B cell (primary cell): ENCODE data around the gene IL1RL2. TPM values are rescaled to one million over a fixed set of nuclear protein-coding genes. Genes with fewer than 3 reads are reported as not detected.

Experiments used
- ATAC-seq: fragments of 200-7000 bp; cut with Tn5 transposase; one replicate; pipeline ENCODE4 v1.10.0; 2021; ENCODE audit warnings: low read depth, mild to moderate bottlenecking, moderate number of reproducible peaks, moderate library complexity
- CTCF ChIA-PET: fragments of 350-600 bp; sonication (Branson Sonifier 250); formaldehyde crosslinking; loops from one replicate; lab custom pipeline; 2021; ENCODE audit warnings: antibody characterized with exemption, inconsistent platforms; lab: Charles Lee
- POLR2A ChIA-PET: fragments of 350-600 bp; sonication (Branson Sonifier 250); formaldehyde crosslinking; loops from one replicate; lab custom pipeline; 2021; ENCODE audit warnings: antibody characterized with exemption; lab: Charles Lee
- DNase-seq: peaks from one replicate; pipeline ENCODE4 v3.0.0; 2013
- H2AFZ ChIP-seq: 2 replicates; pipeline ENCODE4 v1.6.1; 2012; ENCODE audit warnings: mild to moderate bottlenecking, low read depth, low read length; ENCODE audit not compliant: insufficient read depth, poor library complexity, severe bottlenecking
- H3K27ac ChIP-seq, 2 donors: 1 replicate in 1 of 2; 2 replicates in 1 of 2; pipeline ENCODE4 v1.5.1; 2012 to 2013; ENCODE audit warnings: low read length in 2 of 2, mild to moderate bottlenecking in 2 of 2, moderate library complexity in 1 of 2
- H3K27me3 ChIP-seq, 4 experiments: fragments of 200-600 bp in 1 of 4; sonication (generic) in 1 of 4; replicated peaks in 1 of 4; 1 replicate in 2 of 4; 2 replicates in 2 of 4; pipeline versions ENCODE4 v1.6.1 to v1.7.0; 2013 to 2016; ENCODE audit warnings: low read length in 3 of 4, mild to moderate bottlenecking in 2 of 4, mixed read lengths in 1 of 4, moderate library complexity in 1 of 4; ENCODE audit not compliant: insufficient read depth in 4 of 4, control insufficient read depth in 3 of 4; ENCODE audit errors: control extremely low read depth in 1 of 4
- H3K36me3 ChIP-seq, 2 experiments: replicated peaks in 1 of 2; 1 replicate in 1 of 2; 2 replicates in 1 of 2; pipeline versions ENCODE4 v1.6.1 to v1.7.1; 2013; ENCODE audit warnings: low read length in 1 of 2; ENCODE audit not compliant: insufficient read depth in 2 of 2, control insufficient read depth in 1 of 2; ENCODE audit errors: control extremely low read depth in 1 of 2, extremely low read depth in 1 of 2
- H3K4me1 ChIP-seq, 2 donors: fragments of 200-600 bp in 1 of 2; sonication (generic) in 1 of 2; 1 replicate in 1 of 2; 2 replicates in 1 of 2; pipeline versions ENCODE4 v1.5.1 to v1.6.1; 2013 to 2017; ENCODE audit warnings: low read length in 2 of 2; ENCODE audit not compliant: control insufficient read depth in 2 of 2, insufficient read depth in 2 of 2
- H3K4me2 ChIP-seq: replicated peaks from 2 replicates; pipeline ENCODE3; 2012; ENCODE audit warnings: mild to moderate bottlenecking, low read depth, low read length; ENCODE audit not compliant: poor library complexity, severe bottlenecking
- H3K4me3 ChIP-seq, 5 experiments: fragments of 200-600 bp in 1 of 5; sonication (generic) in 1 of 5; 1 replicate in 3 of 5; 2 replicates in 2 of 5; pipeline versions ENCODE4 v1.5.1 to v1.7.0; 2011 to 2016; ENCODE audit warnings: low read length in 4 of 5, mild to moderate bottlenecking in 4 of 5, low read depth in 2 of 5, control low read depth in 1 of 5, moderate library complexity in 1 of 5; ENCODE audit not compliant: insufficient read depth in 1 of 5; ENCODE audit errors: control extremely low read depth in 1 of 5, extremely low read depth in 1 of 5
- H3K79me2 ChIP-seq: fragments of 200-600 bp; sonication (generic); one replicate; pipeline ENCODE4 v1.6.0; 2016; ENCODE audit warnings: low read length; ENCODE audit not compliant: control insufficient read depth, insufficient read depth
- H3K9ac ChIP-seq: fragments of 200-600 bp; sonication (generic); 2 replicates; pipeline ENCODE4 v1.6.1; 2017; ENCODE audit warnings: mild to moderate bottlenecking, low read length, moderate library complexity
- H3K9me3 ChIP-seq, 3 donors: one replicate each; pipeline versions ENCODE4 v1.6.1 to v1.7.1; 2013; ENCODE audit warnings: low read length in 2 of 3; ENCODE audit not compliant: control insufficient read depth in 2 of 3, insufficient read depth in 1 of 3; ENCODE audit errors: control extremely low read depth in 1 of 3
- H4K20me1 ChIP-seq: 2 replicates; pipeline ENCODE4 v1.6.0; 2012; ENCODE audit warnings: mild to moderate bottlenecking, low read length; ENCODE audit not compliant: insufficient read depth, control insufficient read depth, poor library complexity, severe bottlenecking
- H3K27ac Mint-ChIP-seq: one replicate; pipeline ENCODE4 v1.8.0; 2021; ENCODE audit warnings: mixed read lengths
- H3K27me3 Mint-ChIP-seq: one replicate; pipeline ENCODE4 v1.8.0; 2021; ENCODE audit warnings: mixed read lengths
- H3K4me1 Mint-ChIP-seq: one replicate; pipeline ENCODE4 v1.8.0; 2021; ENCODE audit warnings: mixed read lengths
- H3K4me3 Mint-ChIP-seq: one replicate; pipeline ENCODE4 v1.8.0; 2021; ENCODE audit warnings: mixed read lengths
- H3K9me3 Mint-ChIP-seq: one replicate; pipeline ENCODE4 v1.8.0; 2022; ENCODE audit warnings: mixed read lengths; ENCODE audit not compliant: insufficient read depth
- EZH2 ChIP-seq: IDR thresholded peaks from 2 replicates; pipeline ENCODE4 v1.6.1; 2012; ENCODE audit warnings: borderline replicate concordance, low read depth, mild to moderate bottlenecking, moderate library complexity, low read length; ENCODE audit not compliant: insufficient read depth, poor library complexity, severe bottlenecking
- WGBS: methylation state at CpG from one replicate; pipeline ENCODE4 v1.1.5; 2013; ENCODE audit warnings: missing lambda C conversion rate; ENCODE audit not compliant: insufficient coverage; 5-methylcytosine and 5-hydroxymethylcytosine counted together
- intact Hi-C: fragments of 100-400 bp; cut with micrococcal nuclease; formaldehyde crosslinking; loops from one replicate; pipeline ENCODE4 v1.10.0; 2022
- polyA plus RNA-seq: library from polyadenylated mRNA; depleted of rRNA; stranded (reverse); fragments of >200 nt; gene quantifications from 2 replicates; pipeline ENCODE4 v1.2.3, GENCODE V29; 2012
- total RNA-seq, 2 donors: library from RNA; stranded (reverse); fragments of 120-200 nt in 1 of 2; gene quantifications; 1 replicate in 1 of 2; 2 replicates in 1 of 2; pipeline versions ENCODE4 v1.2.3 to v1.2.4, GENCODE V29; 2013 to 2022
- TF ChIP-seq, protein P1 (sequence below): fragments of 200-600 bp; IDR thresholded peaks from one replicate; pipeline ENCODE4 v1.8.0; 2022; ENCODE audit warnings: antibody characterized with exemption, mild to moderate bottlenecking

The IL1RL2 gene
- total and polyA plus RNA-seq, 2 donors (not counting 1 experiment from before 2014, with no cell fraction given), result not detected

- peaks cover 0 to 7% (median 0%) of the 10 kb centered on the region in 3 donors for H3K9me3 ChIP-seq
- no peak overlapping the region for H2AFZ ChIP-seq
- DNase-seq (no peak), ATAC-seq (no peak)
- H4K20me1 ChIP-seq, result no peaks in the 10 kb centered on the region
- no peak overlapping the region for H3K9ac ChIP-seq
- Mint-ChIP-seq H3K4me1 (peaks cover 9% of the 10 kb centered on the region), H3K27me3 (peaks cover 38% of the 10 kb centered on the region), H3K27ac (no peak overlapping the region), H3K4me3 (no peak overlapping the region), H3K9me3 (no peaks in the 10 kb centered on the region)
- H3K27me3 ChIP-seq, result peaks cover 0 to 28% (median 7%) of the 10 kb centered on the region in 4 experiments
- H3K4me2 ChIP-seq, result peak overlapping the region; percentile 74
- WGBS, result 93% methylated on average over 29 of the region's 37 CpGs
- H3K4me1 ChIP-seq, result peaks cover 8 to 12% of the 10 kb centered on the region in 2 donors
- CTCF ChIA-PET, result interaction anchor here (1.9 to 2.9 kb wide), 5 partner anchors 10 to 230 kb away, joined by 5 to 25 read pairs (median 7); no protein-coding TSS in a partner anchor
- no peaks in the 10 kb centered on the region for H3K79me2 ChIP-seq
- intact Hi-C loops, result loop anchor here (5.0 kb wide), 1 partner anchor 107 kb away; the partner anchor contains the start of gene IL18R1
- H3K4me3 ChIP-seq, result no peak overlapping the region
- no peaks in the 10 kb centered on the region for H3K36me3 ChIP-seq
- TF ChIP-seq, protein P1, sequence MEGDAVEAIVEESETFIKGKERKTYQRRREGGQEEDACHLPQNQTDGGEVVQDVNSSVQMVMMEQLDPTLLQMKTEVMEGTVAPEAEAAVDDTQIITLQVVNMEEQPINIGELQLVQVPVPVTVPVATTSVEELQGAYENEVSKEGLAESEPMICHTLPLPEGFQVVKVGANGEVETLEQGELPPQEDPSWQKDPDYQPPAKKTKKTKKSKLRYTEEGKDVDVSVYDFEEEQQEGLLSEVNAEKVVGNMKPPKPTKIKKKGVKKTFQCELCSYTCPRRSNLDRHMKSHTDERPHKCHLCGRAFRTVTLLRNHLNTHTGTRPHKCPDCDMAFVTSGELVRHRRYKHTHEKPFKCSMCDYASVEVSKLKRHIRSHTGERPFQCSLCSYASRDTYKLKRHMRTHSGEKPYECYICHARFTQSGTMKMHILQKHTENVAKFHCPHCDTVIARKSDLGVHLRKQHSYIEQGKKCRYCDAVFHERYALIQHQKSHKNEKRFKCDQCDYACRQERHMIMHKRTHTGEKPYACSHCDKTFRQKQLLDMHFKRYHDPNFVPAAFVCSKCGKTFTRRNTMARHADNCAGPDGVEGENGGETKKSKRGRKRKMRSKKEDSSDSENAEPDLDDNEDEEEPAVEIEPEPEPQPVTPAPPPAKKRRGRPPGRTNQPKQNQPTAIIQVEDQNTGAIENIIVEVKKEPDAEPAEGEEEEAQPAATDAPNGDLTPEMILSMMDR, result no peak
- no peak for TF ChIP-seq EZH2
- H3K27ac ChIP-seq, result no peak overlapping the region
- POLR2A ChIA-PET, result no interaction called here
Observed at GRCh38 chr2:102250278-102250821, 63.5 kb downstream of the IL1RL2 start.
